GM19351 (cell line): ENCODE measurements around the gene NEUROG3.

Experiments
- ATAC-seq: cut with Tn5 transposase; IDR thresholded peaks from one replicate; pipeline ENCODE4 v1.9.1; 2021; ENCODE audit warnings: mild to moderate bottlenecking, moderate library complexity; ENCODE audit not compliant: unreplicated experiment

Gene NEUROG3

GRCh38 chr10:69573056-69573806 is at the start of gene NEUROG3:
TSS of gene NEUROG3 (minus strand) at chr10:69573422. CDS start at chr10:69573043, 379 bp downstream.
- peak; percentile 75 for ATAC-seq

GRCh38 chr10:69620625-69621024 is 47.4 kb upstream of the NEUROG3 start:
- ATAC-seq: no peak

- ATAC-seq: no peak
Observed at GRCh38 chr10:69619626-69620025, 46.4 kb upstream of the NEUROG3 start.

- no peak for ATAC-seq
Observed at GRCh38 chr10:69618746-69619145, 45.5 kb upstream of the NEUROG3 start.

GRCh38 chr10:69616358-69616757 is 43.1 kb upstream of the NEUROG3 start:
- ATAC-seq: no peak

- ATAC-seq: no peak
Observed at GRCh38 chr10:69614130-69614529, 40.9 kb upstream of the NEUROG3 start.

GRCh38 chr10:69612760-69613159 is 39.5 kb upstream of the NEUROG3 start:
- ATAC-seq: no peak

GRCh38 chr10:69609077-69609476 is 35.9 kb upstream of the NEUROG3 start:
- ATAC-seq: no peak

- ATAC-seq: no peak
Observed at GRCh38 chr10:69600761-69601330, 27.6 kb upstream of the NEUROG3 start.

- no peak for ATAC-seq
Observed at GRCh38 chr10:69588358-69588757, 15.1 kb upstream of the NEUROG3 start.

GRCh38 chr10:69584624-69585023 is 11.4 kb upstream of the NEUROG3 start:
- ATAC-seq: no peak

GRCh38 chr10:69583106-69583505 is 9.9 kb upstream of the NEUROG3 start:
- ATAC-seq: no peak

- no peak for ATAC-seq
Observed at GRCh38 chr10:69580435-69580834, 7.2 kb upstream of the NEUROG3 start.

- no peak for ATAC-seq
Observed at GRCh38 chr10:69579464-69580060, 6.3 kb upstream of the NEUROG3 start.

GRCh38 chr10:69578508-69578991 is 5.3 kb upstream of the NEUROG3 start:
- no peak for ATAC-seq

GRCh38 chr10:69577268-69578232 is 4.3 kb upstream of the NEUROG3 start:
- ATAC-seq: no peak

GRCh38 chr10:69576334-69577011 is 3.3 kb upstream of the NEUROG3 start:
- ATAC-seq: no peak

GRCh38 chr10:69575164-69575722 is 2.0 kb upstream of the NEUROG3 start:
- ATAC-seq: no peak

- no peak for ATAC-seq
Observed at GRCh38 chr10:69574571-69574978, 1.4 kb upstream of the NEUROG3 start.
